ENCODE results near the gene OR52A1.
"Not testable (repeated sequence)": the region's sequence is repeated elsewhere in the genome, so short reads cannot be mapped to it uniquely, and the experiment has no call there.

- not testable (repeated sequence) for TF ChIP-seq POLR2AphosphoS5 (IDR thresholded peaks at IDR 0.05; ENCODE audit: borderline replicate concordance, low read depth, low read length); EZH2 (IDR thresholded peaks at IDR 0.05); FOXP2 (optimal IDR thresholded peaks at IDR 0.05; ENCODE audit: control extremely low read depth, extremely low read length, insufficient read depth)
These were observed 6.5 kb upstream of the OR52A1 start for GRCh38 chr11:5161045-5161444.

Data from SK-N-MC (cell line).